ENCODE results near the gene MSANTD1.

MSANTD1 gene

DNA sequence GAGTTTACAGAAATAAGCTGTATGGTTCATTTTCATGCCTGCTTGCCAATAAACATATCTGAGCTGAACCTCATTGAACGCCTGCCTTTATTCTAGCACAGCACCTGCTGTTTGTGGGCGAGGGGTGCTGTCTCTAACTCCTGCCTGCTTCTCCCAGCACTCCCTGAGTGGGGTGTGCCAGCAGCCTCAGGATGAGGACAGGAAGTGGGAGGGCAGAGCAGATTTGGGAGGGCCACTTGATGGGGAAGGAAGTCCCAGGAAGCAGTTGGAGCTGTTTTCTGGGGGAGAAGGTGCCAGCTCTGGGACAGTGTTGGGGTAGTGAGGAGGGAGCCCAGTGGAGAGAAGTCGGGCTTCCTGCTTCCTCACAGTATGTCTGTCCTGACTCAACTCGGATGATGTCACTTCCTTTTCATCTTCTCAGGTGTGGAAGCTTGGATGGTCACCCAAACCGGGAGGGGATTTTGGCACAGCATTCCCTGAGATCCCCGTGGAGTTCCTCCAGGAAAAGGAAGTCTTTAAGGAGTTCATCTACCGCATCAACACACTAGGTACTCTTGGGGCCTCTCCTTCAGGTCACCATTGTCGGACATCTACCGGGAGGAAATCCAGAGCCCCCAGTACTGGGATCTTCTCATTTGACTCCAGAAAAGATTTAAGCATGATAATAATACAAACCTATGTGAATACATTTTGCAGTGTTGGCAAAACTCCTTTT, 29.0 kb upstream of the MSANTD1 start:
- Histone ChIP-seq H3K36me3 (ENCODE audit: control insufficient read depth, insufficient read depth, low read length) (peaks cover 46% of the 10 kb centered on the region), H3K27me3 (ENCODE audit: control insufficient read depth, insufficient read depth, low read length) (no peaks in the 10 kb centered on the region), H3K4me3 (ENCODE audit: low read length) (no peak overlapping the region), H3K27ac (ENCODE audit: low read depth, low read length) (no peak overlapping the region), H3K4me1 (ENCODE audit: control insufficient read depth, insufficient read depth, low read length) (no peaks in the 10 kb centered on the region), H3K9ac (ENCODE audit: low read length) (no peak overlapping the region)

DNA sequence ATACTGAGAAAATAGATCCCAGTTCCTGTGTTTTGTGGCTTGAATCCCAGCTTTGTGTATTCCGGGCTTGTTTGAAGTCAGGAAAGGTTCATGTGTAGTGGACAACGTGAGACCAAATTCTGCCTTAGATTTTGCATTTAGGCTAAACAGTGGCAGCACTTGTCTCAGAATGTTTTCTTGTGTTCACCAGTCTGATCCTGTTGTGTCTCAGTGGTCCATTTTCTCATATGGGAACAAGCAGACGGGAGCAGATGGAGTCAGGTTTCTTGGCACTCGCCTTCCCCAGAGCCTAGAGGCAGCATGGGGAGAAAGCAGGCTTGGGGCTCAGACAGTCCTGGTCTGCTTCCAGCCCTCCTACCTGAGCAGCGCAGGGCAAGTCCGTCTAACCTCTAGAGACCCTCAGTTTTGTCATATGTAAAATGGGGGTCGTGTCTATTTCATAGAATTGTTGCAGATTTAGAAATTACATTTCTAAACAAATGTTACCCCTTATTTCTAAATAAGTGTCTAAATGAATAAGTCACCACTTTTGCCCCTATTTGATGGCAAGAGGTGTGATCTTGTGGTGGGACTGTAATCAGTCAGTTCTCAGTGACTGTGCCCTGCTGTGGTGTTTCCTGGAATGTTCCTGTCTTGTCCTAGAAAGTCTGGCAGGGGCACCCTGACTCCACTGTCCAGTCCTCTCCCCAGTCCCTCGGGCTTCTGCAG, 28.3 kb upstream of the MSANTD1 start:
- no peak overlapping the region for H3K27ac ChIP-seq (ENCODE audit: low read depth, low read length)
- peaks cover 43% of the 10 kb centered on the region for H3K36me3 ChIP-seq (ENCODE audit: control insufficient read depth, insufficient read depth, low read length)
- no peak overlapping the region for H3K9ac ChIP-seq (ENCODE audit: low read length)
- H3K27me3 ChIP-seq (ENCODE audit: control insufficient read depth, insufficient read depth, low read length) = no peaks in the 10 kb centered on the region
- no peak overlapping the region for H3K4me3 ChIP-seq (ENCODE audit: low read length)
- no peaks in the 10 kb centered on the region for H3K4me1 ChIP-seq (ENCODE audit: control insufficient read depth, insufficient read depth, low read length)

- Histone ChIP-seq H3K27ac (ENCODE audit: low read depth, low read length) (no peak overlapping the region), H3K4me3 (ENCODE audit: low read length) (no peak overlapping the region), H3K9ac (ENCODE audit: low read length) (no peak overlapping the region), H3K4me1 (ENCODE audit: control insufficient read depth, insufficient read depth, low read length) (no peaks in the 10 kb centered on the region), H3K27me3 (ENCODE audit: control insufficient read depth, insufficient read depth, low read length) (no peaks in the 10 kb centered on the region), H3K36me3 (ENCODE audit: control insufficient read depth, insufficient read depth, low read length) (peaks cover 43% of the 10 kb centered on the region)
Measured at GRCh38 chr4:3221184-3221494, 27.8 kb upstream of the MSANTD1 start.

DNA sequence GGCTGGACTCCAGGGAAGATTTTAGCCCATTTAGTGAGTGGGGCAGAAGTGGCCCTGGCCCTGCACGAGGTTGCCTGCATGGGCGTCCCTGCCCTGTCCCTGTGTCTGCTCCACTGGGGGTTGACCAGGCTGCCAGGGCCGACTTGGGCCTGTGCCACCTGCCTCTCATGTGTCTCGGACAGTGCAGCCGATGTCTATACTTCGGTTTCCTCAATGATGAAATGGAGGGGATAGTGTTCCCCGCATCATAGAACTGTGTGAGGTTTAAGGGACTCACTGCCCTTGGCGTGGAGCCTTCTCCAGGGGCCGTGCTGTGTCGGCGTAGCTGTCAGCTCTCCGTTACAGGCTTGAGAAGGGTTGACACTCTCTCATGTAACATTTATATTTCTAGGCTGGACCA, 27.0 kb upstream of the MSANTD1 start:
- H3K36me3 ChIP-seq (ENCODE audit: control insufficient read depth, insufficient read depth, low read length) = peaks cover 41% of the 10 kb centered on the region
- no peaks in the 10 kb centered on the region for H3K27me3 ChIP-seq (ENCODE audit: control insufficient read depth, insufficient read depth, low read length)
- no peak overlapping the region for H3K4me3 ChIP-seq (ENCODE audit: low read length)
- H3K27ac ChIP-seq (ENCODE audit: low read depth, low read length) = no peak overlapping the region
- no peak overlapping the region for H3K9ac ChIP-seq (ENCODE audit: low read length)
- H3K4me1 ChIP-seq (ENCODE audit: control insufficient read depth, insufficient read depth, low read length) = no peaks in the 10 kb centered on the region

GRCh38 chr4:3223346-3223745, 25.6 kb upstream of the MSANTD1 start:
- H3K36me3 ChIP-seq (ENCODE audit: control insufficient read depth, insufficient read depth, low read length) = peaks cover 39% of the 10 kb centered on the region
- no peaks in the 10 kb centered on the region for H3K4me1 ChIP-seq (ENCODE audit: control insufficient read depth, insufficient read depth, low read length)
- no peaks in the 10 kb centered on the region for H3K27me3 ChIP-seq (ENCODE audit: control insufficient read depth, insufficient read depth, low read length)
- H3K9ac ChIP-seq (ENCODE audit: low read length) = no peak overlapping the region
- H3K4me3 ChIP-seq (ENCODE audit: low read length) = no peak overlapping the region
- no peak overlapping the region for H3K27ac ChIP-seq (ENCODE audit: low read depth, low read length)

DNA sequence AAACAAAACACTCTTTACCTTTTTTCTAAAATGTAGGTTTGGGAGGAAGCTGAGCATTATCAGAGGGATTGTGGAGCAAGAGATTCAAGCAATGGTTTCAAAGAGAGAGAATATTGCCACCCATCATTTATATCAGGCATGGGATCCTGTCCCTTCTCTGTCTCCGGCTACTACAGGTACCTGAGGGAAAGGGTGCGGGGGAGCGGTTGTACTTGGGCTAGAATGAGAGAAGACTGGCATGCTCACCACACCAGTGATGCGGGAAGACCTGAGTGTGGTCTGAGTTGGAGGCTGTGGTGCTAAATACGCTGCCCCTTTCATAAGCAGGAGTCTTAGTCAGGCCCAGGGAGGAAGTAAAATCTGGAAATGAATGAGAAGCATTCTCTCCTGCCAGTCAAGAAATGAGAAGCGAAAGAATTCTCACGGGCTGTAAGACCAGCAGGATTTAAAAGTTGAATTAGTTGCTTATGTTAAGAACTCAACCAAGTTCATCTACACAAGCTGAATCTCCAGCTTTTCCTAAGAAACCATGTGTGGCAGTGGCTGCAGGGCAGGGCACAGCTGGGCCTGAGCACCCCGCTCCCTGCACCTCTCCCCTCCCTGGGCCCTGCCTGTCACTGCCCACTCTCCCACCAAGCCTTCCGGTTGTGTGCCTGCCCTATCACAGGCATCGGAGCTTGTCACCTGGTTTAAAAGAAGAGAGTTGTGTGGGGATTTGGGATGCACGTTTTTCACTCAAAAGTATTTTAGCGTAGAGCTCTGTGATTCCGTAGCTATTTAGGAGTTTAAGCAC, 24.8 kb upstream of the MSANTD1 start:
- Histone ChIP-seq H3K4me1 (ENCODE audit: control insufficient read depth, insufficient read depth, low read length) (no peaks in the 10 kb centered on the region), H3K4me3 (ENCODE audit: low read length) (no peak overlapping the region), H3K27me3 (ENCODE audit: control insufficient read depth, insufficient read depth, low read length) (no peaks in the 10 kb centered on the region), H3K27ac (ENCODE audit: low read depth, low read length) (no peak overlapping the region), H3K36me3 (ENCODE audit: control insufficient read depth, insufficient read depth, low read length) (peaks cover 37% of the 10 kb centered on the region), H3K9ac (ENCODE audit: low read length) (no peak overlapping the region)

- no peak overlapping the region for H3K27ac ChIP-seq (ENCODE audit: low read depth, low read length)
- no peak overlapping the region for H3K4me3 ChIP-seq (ENCODE audit: low read length)
- no peaks in the 10 kb centered on the region for H3K4me1 ChIP-seq (ENCODE audit: control insufficient read depth, insufficient read depth, low read length)
- H3K9ac ChIP-seq (ENCODE audit: low read length) = no peak overlapping the region
- no peaks in the 10 kb centered on the region for H3K27me3 ChIP-seq (ENCODE audit: control insufficient read depth, insufficient read depth, low read length)
- H3K36me3 ChIP-seq (ENCODE audit: control insufficient read depth, insufficient read depth, low read length) = peaks cover 38% of the 10 kb centered on the region
Measured at GRCh38 chr4:3225071-3225850, 23.7 kb upstream of the MSANTD1 start.

GRCh38 chr4:3225936-3226335, 23.0 kb upstream of the MSANTD1 start:
- Histone ChIP-seq H3K4me1 (ENCODE audit: control insufficient read depth, insufficient read depth, low read length) (no peaks in the 10 kb centered on the region), H3K36me3 (ENCODE audit: control insufficient read depth, insufficient read depth, low read length) (peaks cover 42% of the 10 kb centered on the region), H3K4me3 (ENCODE audit: low read length) (no peak overlapping the region), H3K9ac (ENCODE audit: low read length) (no peak overlapping the region), H3K27me3 (ENCODE audit: control insufficient read depth, insufficient read depth, low read length) (no peaks in the 10 kb centered on the region), H3K27ac (ENCODE audit: low read depth, low read length) (no peak overlapping the region)

DNA sequence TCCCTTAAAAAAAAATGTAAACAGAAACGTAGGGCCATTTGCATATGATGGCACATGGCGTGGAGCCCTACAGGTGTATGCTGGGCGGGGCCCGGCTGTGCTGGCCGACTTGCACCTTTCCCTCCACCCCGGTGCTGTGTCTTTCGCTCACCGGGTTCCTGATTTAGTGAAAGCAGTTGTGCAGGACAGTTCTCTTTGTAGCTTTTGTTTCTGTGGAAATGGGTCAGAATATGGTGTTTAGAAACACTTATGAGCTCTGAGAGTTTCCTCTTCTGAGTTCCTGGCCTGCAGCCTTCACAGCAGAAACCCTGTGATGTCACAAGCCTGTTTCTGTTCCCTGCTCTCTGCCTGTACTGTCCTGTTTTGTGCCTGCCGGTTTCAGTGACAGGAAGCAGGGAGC, 22.5 kb upstream of the MSANTD1 start:
- Histone ChIP-seq H3K27ac (ENCODE audit: low read depth, low read length) (no peak overlapping the region), H3K36me3 (ENCODE audit: control insufficient read depth, insufficient read depth, low read length) (peaks cover 46% of the 10 kb centered on the region), H3K27me3 (ENCODE audit: control insufficient read depth, insufficient read depth, low read length) (no peaks in the 10 kb centered on the region), H3K4me3 (ENCODE audit: low read length) (no peak overlapping the region), H3K9ac (ENCODE audit: low read length) (no peak overlapping the region), H3K4me1 (ENCODE audit: control insufficient read depth, insufficient read depth, low read length) (no peaks in the 10 kb centered on the region)

DNA sequence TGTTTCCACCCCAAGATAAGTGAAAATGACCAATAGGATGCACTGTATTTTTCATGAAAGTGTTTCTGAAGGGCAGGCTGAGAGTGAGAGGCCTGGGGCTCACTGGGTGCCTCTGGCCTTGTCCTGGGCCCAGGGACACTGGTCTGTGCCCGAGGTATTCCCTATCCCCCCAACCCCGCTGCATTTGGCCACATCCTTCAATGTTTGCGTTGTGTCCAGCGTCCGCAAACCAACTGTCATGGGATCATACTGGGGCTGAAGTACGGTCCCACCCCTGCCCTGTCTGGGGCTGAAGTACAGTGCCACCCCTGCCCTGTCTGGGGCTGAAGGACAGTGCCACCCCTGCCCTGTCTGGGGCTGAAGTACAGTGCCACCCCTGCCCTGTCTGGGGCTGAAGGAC, 22.0 kb upstream of the MSANTD1 start:
- Histone ChIP-seq H3K27ac (ENCODE audit: low read depth, low read length) (no peak overlapping the region), H3K36me3 (ENCODE audit: control insufficient read depth, insufficient read depth, low read length) (peaks cover 47% of the 10 kb centered on the region), H3K4me1 (ENCODE audit: control insufficient read depth, insufficient read depth, low read length) (no peaks in the 10 kb centered on the region), H3K4me3 (ENCODE audit: low read length) (no peak overlapping the region), H3K27me3 (ENCODE audit: control insufficient read depth, insufficient read depth, low read length) (no peaks in the 10 kb centered on the region), H3K9ac (ENCODE audit: low read length) (no peak overlapping the region)

GRCh38 chr4:3227878-3228675, 20.9 kb upstream of the MSANTD1 start:
- Histone ChIP-seq H3K36me3 (ENCODE audit: control insufficient read depth, insufficient read depth, low read length) (peaks cover 54% of the 10 kb centered on the region), H3K27ac (ENCODE audit: low read depth, low read length) (no peak overlapping the region), H3K4me1 (ENCODE audit: control insufficient read depth, insufficient read depth, low read length) (no peaks in the 10 kb centered on the region), H3K4me3 (ENCODE audit: low read length) (no peak overlapping the region), H3K27me3 (ENCODE audit: control insufficient read depth, insufficient read depth, low read length) (no peaks in the 10 kb centered on the region), H3K9ac (ENCODE audit: low read length) (no peak overlapping the region)
